Endothelial cell (in vitro differentiated cells): ENCODE results near the gene NRXN2. TPM values are rescaled to one million over a fixed set of nuclear protein-coding genes. Genes with fewer than 3 reads are reported as not detected.

Experiments
- DNase-seq: peaks from one replicate; pipeline ENCODE4 v3.0.0; 2021; ENCODE audit warnings: low spot score
- H3K27ac Mint-ChIP-seq: one replicate; pipeline ENCODE4 v1.8.0; 2021; ENCODE audit warnings: mixed read lengths, inconsistent platforms; ENCODE audit not compliant: unreplicated experiment
- H3K27me3 Mint-ChIP-seq: one replicate; pipeline ENCODE4 v1.8.0; 2021; ENCODE audit warnings: mild to moderate bottlenecking, moderate library complexity, mixed read lengths, inconsistent platforms; ENCODE audit not compliant: unreplicated experiment
- H3K36me3 Mint-ChIP-seq: one replicate; pipeline ENCODE4 v1.8.0; 2021; ENCODE audit warnings: mild to moderate bottlenecking, low read depth, mixed read lengths, inconsistent platforms; ENCODE audit not compliant: unreplicated experiment
- H3K4me1 Mint-ChIP-seq: one replicate; pipeline ENCODE4 v1.8.0; 2021; ENCODE audit warnings: mild to moderate bottlenecking, mixed read lengths, inconsistent platforms; ENCODE audit not compliant: unreplicated experiment
- H3K4me3 Mint-ChIP-seq: one replicate; pipeline ENCODE4 v1.8.0; 2021; ENCODE audit warnings: mild to moderate bottlenecking, mixed read lengths, inconsistent platforms; ENCODE audit not compliant: unreplicated experiment
- H3K9me3 Mint-ChIP-seq: one replicate; pipeline ENCODE4 v1.8.0; 2021; ENCODE audit warnings: mixed read lengths, inconsistent platforms; ENCODE audit not compliant: unreplicated experiment
- CTCF ChIP-seq: fragments of 200-600 bp; sonication (generic); IDR thresholded peaks from one replicate; pipeline ENCODE4 v1.5.0; 2021; ENCODE audit warnings: antibody characterized with exemption; ENCODE audit not compliant: unreplicated experiment
- total RNA-seq: library from RNA; stranded (reverse); fragmentation: NEBNext Ultra II Directional; extraction: Animal tissue kit (Norgen Biotek cat#: 25700); gene quantifications from one replicate; pipeline ENCODE4 v1.2.1, GENCODE V29; 2021; ENCODE audit not compliant: unreplicated experiment

Gene NRXN2
- total RNA-seq, 1 donor from 2014 or later, result 11.5 TPM

DNA sequence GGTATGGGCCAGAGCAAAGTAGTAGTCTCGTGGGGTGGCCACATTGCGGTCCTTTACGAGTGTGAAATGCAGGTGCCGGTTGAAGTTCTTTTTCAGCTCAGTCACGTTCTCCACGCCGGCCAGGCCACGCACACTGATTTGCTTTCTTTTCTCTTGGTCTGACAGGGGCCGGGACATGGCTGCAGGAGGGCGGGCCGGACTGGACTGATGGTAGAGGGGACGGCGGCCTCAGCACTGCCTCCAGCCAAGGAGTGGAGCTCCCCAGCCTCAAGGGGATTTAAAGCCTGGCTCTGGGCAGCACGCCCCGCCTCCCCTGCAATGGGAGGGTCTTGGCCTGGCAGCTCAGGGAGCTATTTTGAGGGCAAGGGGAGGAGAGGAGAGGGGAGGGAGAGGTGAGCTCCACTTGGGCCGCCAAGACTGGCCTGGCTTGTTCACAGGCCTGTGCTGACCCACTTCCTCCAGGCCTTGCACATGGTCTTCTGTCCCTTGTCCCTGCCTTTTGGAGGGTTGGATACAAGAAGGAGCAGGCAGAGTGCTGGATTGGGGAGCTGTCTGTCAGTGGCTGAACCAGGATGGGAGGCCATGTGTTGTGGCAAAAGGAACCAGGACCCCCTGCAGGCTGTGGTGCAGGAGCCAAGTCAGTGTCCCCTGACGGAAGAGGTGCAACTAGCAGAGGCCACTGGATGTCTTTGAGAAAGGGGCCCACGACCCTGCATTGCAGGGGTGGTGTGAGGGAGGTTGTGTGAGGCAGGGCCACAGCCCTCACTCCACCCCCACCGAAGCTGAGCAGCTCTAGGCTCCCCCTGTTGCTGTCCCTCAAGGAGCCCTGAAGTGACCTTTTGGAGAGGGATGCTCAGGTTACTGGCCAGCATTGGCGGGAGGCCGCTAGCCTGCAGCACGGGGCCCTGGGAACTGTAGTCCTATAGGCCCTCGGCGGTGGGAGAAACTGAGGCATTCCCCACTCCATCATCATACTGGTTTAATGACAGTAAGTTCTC, 37.0 kb upstream of the NRXN2 start, which contains the start of gene PYGM:
PYGM (minus strand) TSS at position 253 of the 998 bp plus-strand sequence; CDS start at position 177, 76 bp downstream.
- TF ChIP-seq CTCF, result no peak
- Mint-ChIP-seq H3K27me3 (peaks cover 8% of the 10 kb centered on the region), H3K9me3 (no peaks in the 10 kb centered on the region), H3K27ac (no peak within 1 kb of the TSS), H3K4me3 (no peak within 1 kb of the TSS), H3K36me3 (peaks cover 30% of the 10 kb centered on the region), H3K4me1 (peaks cover 37% of the 10 kb centered on the region)
- no peak for DNase-seq

GRCh38 chr11:64759131-64759721, 36.2 kb upstream of the NRXN2 start:
- H3K27ac Mint-ChIP-seq, result no peak overlapping the region
- peaks cover 22% of the 10 kb centered on the region for H3K36me3 Mint-ChIP-seq
- no peaks in the 10 kb centered on the region for H3K9me3 Mint-ChIP-seq
- no peak for TF ChIP-seq CTCF
- DNase-seq, result no peak
- peaks cover 29% of the 10 kb centered on the region for H3K4me1 Mint-ChIP-seq
- H3K27me3 Mint-ChIP-seq, result peaks cover 8% of the 10 kb centered on the region
- H3K4me3 Mint-ChIP-seq, result no peak overlapping the region

- Mint-ChIP-seq H3K4me1 (peaks cover 22% of the 10 kb centered on the region), H3K4me3 (no peak overlapping the region), H3K27ac (no peak overlapping the region), H3K36me3 (peaks cover 15% of the 10 kb centered on the region), H3K27me3 (peaks cover 8% of the 10 kb centered on the region), H3K9me3 (no peaks in the 10 kb centered on the region)
- TF ChIP-seq CTCF, result no peak
- no peak for DNase-seq
Observed at GRCh38 chr11:64758330-64759079, 35.5 kb upstream of the NRXN2 start.

- no peak for DNase-seq
- TF ChIP-seq CTCF, result no peak
- Mint-ChIP-seq H3K36me3 (peaks cover 10% of the 10 kb centered on the region), H3K4me3 (no peak overlapping the region), H3K27me3 (peaks cover 12% of the 10 kb centered on the region), H3K9me3 (no peaks in the 10 kb centered on the region), H3K4me1 (peaks cover 15% of the 10 kb centered on the region), H3K27ac (no peak overlapping the region)
Observed at GRCh38 chr11:64757549-64758329, 34.7 kb upstream of the NRXN2 start.
